ENCODE measurements around the gene SULT1C2.

DNA sequence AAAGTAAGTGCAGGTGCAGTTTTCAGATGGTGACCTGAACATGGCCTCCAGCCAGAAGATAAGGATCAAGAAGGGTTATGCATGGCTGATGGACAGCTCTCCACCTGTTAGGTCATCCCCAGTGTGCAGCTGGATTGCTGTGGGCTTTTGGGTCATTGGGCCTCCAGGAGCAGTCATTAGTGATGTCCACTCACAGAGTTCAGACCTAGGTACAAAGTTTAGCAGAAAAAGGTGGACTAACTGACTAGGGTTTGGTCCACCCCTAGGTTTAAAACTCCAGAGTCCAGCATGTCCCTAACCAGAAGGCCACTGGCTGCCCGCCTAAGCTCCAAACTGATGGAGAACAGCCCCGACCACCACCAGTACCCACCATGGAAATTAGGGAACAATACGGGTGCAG lies 18.3 kb upstream of the SULT1C2 start:
- TF ChIP-seq BACH1 (IDR thresholded peaks at IDR 0.05; ENCODE audit: low read length): no peak
- TF ChIP-seq POLR2A (IDR thresholded peaks at IDR 0.05; ENCODE audit: control extremely low read depth in 1 of 2, low read depth in 2 of 2, low read length in 2 of 2): no peak
- TF ChIP-seq ZNF274 (IDR thresholded peaks at IDR 0.05; ENCODE audit: borderline replicate concordance, extremely low read depth, low read length): no peak
- TF ChIP-seq, protein P1, sequence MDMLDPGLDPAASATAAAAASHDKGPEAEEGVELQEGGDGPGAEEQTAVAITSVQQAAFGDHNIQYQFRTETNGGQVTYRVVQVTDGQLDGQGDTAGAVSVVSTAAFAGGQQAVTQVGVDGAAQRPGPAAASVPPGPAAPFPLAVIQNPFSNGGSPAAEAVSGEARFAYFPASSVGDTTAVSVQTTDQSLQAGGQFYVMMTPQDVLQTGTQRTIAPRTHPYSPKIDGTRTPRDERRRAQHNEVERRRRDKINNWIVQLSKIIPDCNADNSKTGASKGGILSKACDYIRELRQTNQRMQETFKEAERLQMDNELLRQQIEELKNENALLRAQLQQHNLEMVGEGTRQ (IDR thresholded peaks at IDR 0.05; ENCODE audit: low read length): no peak
- TF ChIP-seq, protein P2, sequence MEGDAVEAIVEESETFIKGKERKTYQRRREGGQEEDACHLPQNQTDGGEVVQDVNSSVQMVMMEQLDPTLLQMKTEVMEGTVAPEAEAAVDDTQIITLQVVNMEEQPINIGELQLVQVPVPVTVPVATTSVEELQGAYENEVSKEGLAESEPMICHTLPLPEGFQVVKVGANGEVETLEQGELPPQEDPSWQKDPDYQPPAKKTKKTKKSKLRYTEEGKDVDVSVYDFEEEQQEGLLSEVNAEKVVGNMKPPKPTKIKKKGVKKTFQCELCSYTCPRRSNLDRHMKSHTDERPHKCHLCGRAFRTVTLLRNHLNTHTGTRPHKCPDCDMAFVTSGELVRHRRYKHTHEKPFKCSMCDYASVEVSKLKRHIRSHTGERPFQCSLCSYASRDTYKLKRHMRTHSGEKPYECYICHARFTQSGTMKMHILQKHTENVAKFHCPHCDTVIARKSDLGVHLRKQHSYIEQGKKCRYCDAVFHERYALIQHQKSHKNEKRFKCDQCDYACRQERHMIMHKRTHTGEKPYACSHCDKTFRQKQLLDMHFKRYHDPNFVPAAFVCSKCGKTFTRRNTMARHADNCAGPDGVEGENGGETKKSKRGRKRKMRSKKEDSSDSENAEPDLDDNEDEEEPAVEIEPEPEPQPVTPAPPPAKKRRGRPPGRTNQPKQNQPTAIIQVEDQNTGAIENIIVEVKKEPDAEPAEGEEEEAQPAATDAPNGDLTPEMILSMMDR (IDR thresholded peaks at IDR 0.05; ENCODE audit: control extremely low read depth in 1 of 3, insufficient read depth in 1 of 3, low read depth in 1 of 3, low read length in 3 of 3): no peak
- TF ChIP-seq, protein P3, sequence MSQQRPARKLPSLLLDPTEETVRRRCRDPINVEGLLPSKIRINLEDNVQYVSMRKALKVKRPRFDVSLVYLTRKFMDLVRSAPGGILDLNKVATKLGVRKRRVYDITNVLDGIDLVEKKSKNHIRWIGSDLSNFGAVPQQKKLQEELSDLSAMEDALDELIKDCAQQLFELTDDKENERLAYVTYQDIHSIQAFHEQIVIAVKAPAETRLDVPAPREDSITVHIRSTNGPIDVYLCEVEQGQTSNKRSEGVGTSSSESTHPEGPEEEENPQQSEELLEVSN (IDR thresholded peaks at IDR 0.05): no peak

Data from H1 (cell line).